ENCODE data around the gene RBBP8. TPM values are rescaled to one million over a fixed set of nuclear protein-coding genes. Genes with fewer than 3 reads are reported as not detected.

The RBBP8 gene
- total RNA-seq, 1 donor from 2014 or later = 57.0 TPM

DNA sequence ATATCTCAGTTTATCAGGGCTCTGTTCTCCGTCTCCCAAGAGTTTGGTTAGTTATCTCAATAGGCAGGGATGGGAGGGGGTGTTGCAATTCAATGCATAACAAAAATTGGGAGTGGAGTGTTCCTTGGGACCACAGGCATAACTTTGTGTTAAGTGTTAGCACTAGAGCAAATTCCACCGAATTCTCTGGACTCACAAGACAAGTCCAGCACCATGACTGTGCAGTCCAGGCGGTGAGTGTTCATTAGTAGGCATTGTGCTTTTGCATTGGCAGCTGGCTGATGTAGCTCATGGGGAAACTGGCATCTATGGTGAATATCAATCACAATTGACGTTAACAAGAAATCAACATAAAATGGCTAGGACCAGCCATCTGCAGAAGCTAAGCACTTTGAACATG is 123.2 kb downstream of the RBBP8 start:
- H3K4me3 ChIP-seq (ENCODE audit: low read depth, low read length) = no peak overlapping the region
- no peak for TF ChIP-seq CTCF (conservative IDR thresholded peaks at IDR 0.05; ENCODE audit: low read depth, low read length)
- no peak for DNase-seq (ENCODE audit: low read depth)

DNA sequence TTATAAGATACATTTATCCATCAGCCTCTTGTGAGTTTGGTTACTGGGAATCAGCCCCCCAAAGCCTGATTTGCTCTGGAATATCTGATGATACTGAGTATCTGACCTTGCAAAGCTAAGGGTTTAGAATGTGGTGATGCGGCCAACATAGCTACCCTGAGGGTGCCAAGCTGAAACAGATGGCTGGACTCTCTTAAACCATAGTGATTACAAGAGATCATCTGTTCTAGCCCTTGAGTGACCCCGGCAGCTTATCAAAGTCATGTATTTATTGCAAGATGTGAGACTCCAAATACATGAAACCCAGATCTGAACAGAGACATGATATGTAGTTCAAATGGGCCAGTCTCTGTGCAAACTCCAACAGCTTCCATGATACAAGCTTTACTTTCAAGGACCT is 124.0 kb downstream of the RBBP8 start:
- no peak for DNase-seq (ENCODE audit: low read depth)
- TF ChIP-seq CTCF (conservative IDR thresholded peaks at IDR 0.05; ENCODE audit: low read depth, low read length) = no peak
- no peak overlapping the region for H3K4me3 ChIP-seq (ENCODE audit: low read depth, low read length)

GRCh38 chr18:23058746-23059415 is 125.8 kb downstream of the RBBP8 start:
- H3K4me3 ChIP-seq (ENCODE audit: low read depth, low read length) = no peak overlapping the region
- DNase-seq (ENCODE audit: low read depth) = no peak
- TF ChIP-seq CTCF (conservative IDR thresholded peaks at IDR 0.05; ENCODE audit: low read depth, low read length) = no peak

DNA sequence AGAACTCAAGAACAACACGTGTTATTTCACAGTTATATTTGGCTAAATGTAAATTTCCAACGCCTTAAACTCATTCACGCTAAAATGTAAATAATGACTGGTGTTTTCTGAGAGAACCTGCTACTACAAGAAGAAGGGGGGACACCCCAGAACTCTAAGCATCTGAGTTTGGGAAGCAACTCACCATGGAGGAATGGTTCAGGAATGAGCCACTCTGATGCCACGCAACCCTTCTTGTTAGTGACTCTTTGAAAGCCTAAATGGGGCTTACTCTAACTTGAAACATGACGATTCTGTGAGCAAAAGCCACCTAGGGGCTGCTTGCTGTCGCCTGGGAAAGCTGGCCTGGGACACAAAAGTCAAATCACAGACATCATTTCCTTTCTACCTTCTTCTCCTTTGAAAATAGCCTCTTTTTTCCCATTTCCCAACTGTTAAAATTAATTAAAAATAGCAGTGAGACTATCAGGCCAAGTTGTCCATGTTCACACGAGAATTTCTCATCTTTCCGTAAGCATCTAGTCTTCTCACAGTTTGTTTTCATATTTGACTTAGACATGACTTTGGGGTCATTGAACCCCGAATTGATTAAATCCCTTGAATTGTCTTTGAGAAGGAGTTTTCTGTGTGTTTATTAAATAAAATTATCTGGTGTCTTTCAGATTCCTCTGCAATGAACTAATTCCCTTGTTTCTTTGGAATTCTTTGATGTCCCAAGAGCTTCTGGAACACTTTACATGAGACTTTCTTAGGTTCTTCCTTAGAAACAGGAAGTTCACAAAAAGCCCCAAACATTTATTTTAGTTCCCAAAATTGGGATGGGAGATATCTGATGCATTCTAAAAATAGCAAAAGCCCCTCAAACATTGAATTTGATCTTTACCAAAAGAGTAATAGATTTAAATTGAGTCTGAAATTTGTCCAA is 126.7 kb downstream of the RBBP8 start:
- DNase-seq (ENCODE audit: low read depth) = no peak
- no peak overlapping the region for H3K4me3 ChIP-seq (ENCODE audit: low read depth, low read length)
- no peak for TF ChIP-seq CTCF (conservative IDR thresholded peaks at IDR 0.05; ENCODE audit: low read depth, low read length)

DNA sequence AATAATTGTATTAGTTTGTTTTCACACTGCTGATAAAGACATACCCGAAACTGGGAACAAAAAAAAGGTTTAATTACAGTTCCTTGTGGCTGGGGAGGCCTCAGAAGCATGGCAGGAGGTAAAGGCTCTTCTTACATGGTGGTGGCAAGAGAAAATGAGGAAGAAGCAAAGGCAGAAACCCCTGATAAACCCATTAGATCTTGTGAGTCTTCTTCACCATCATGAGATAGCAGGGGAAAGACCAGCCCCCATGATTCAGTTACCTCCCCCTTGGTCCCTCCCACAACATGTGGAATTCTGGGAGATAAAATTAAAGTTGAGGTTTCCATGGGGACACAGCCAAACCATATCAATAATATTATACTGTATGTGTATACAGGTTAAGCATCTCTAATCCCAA is 128.9 kb downstream of the RBBP8 start:
- TF ChIP-seq CTCF (conservative IDR thresholded peaks at IDR 0.05; ENCODE audit: low read depth, low read length) = no peak
- no peak overlapping the region for H3K4me3 ChIP-seq (ENCODE audit: low read depth, low read length)
- no peak for DNase-seq (ENCODE audit: low read depth)

- H3K4me3 ChIP-seq (ENCODE audit: low read depth, low read length) = no peak overlapping the region
- no peak for TF ChIP-seq CTCF (conservative IDR thresholded peaks at IDR 0.05; ENCODE audit: low read depth, low read length)
- no peak for DNase-seq (ENCODE audit: low read depth)
These were observed 130.4 kb downstream of the RBBP8 start for GRCh38 chr18:23063502-23063901.
